Stomach (tissue), 9 donors: ENCODE results near the gene MLYCD. TPM values are rescaled to one million over a fixed set of nuclear protein-coding genes. Genes with fewer than 3 reads are reported as not detected.

Experiments
- DNase-seq, 2 donors: peaks; one replicate each; pipeline versions ENCODE4 v3.0.0 to v3.0.0-alpha.2; 2013 to 2019
- H3K27ac ChIP-seq, 5 donors: fragments of 200-600 bp in 4 of 5; sonication (generic) in 4 of 5; one replicate each; pipeline ENCODE4 v1.5.1; 2013 to 2019; ENCODE audit warnings: mild to moderate bottlenecking in 1 of 5, moderate library complexity in 1 of 5
- H3K27me3 ChIP-seq, 3 donors: fragments of 200-600 bp; sonication (generic); one replicate each; pipeline ENCODE4 v1.5.1; 2017 to 2019; ENCODE audit warnings: mixed run types in 1 of 3
- H3K36me3 ChIP-seq, 4 donors: fragments of 200-600 bp; sonication (generic); 1 replicate in 3 of 4; 2 replicates in 1 of 4; pipeline ENCODE4 v1.5.1; 2016 to 2019
- H3K4me1 ChIP-seq, 4 donors: fragments of 200-600 bp; sonication (generic); one replicate each; pipeline ENCODE4 v1.5.1; 2016 to 2019
- H3K4me3 ChIP-seq, 4 donors: fragments of 200-600 bp; sonication (generic) in 3 of 4; one replicate each; pipeline ENCODE4 v1.5.1; 2016 to 2019; ENCODE audit warnings: mild to moderate bottlenecking in 1 of 4
- H3K9me3 ChIP-seq, 4 donors: fragments of 200-600 bp; sonication (generic); one replicate each; pipeline ENCODE4 v1.5.1; 2016 to 2019
- CTCF ChIP-seq, 7 experiments: fragments of 450-650 bp in 4 of 7; fragments of 200-600 bp in 3 of 7; sonication (generic) in 3 of 7; IDR thresholded peaks; one replicate each; pipeline ENCODE4 v1.5.1; 2016 to 2019; ENCODE audit warnings: antibody characterized with exemption in 7 of 7, control low read depth in 2 of 7, mild to moderate bottlenecking in 1 of 7
- EP300 ChIP-seq: sonication (generic); formaldehyde crosslinking; IDR thresholded peaks from one replicate; pipeline ENCODE4 v1.6.1; 2017; ENCODE audit warnings: antibody characterized with exemption
- POLR2A ChIP-seq, 4 donors: fragments of 450-650 bp; IDR thresholded peaks; one replicate each; pipeline ENCODE4 v1.6.1; 2016; ENCODE audit warnings: antibody characterized with exemption in 4 of 4, control low read depth in 2 of 4, mild to moderate bottlenecking in 1 of 4, moderate library complexity in 1 of 4
- POLR2AphosphoS5 ChIP-seq, 3 donors: sonication (generic); formaldehyde crosslinking; IDR thresholded peaks; one replicate each; pipeline ENCODE4 v1.6.1; 2016; ENCODE audit warnings: antibody characterized with exemption in 3 of 3
- WGBS, 5 donors: extraction: QIAGEN DNeasy Blood & Tissue Kit in 3 of 5; methylation state at CpG; one replicate each; pipeline versions ENCODE4 v1.1.5 to v1.1.7; 2013 to 2018; 5-methylcytosine and 5-hydroxymethylcytosine counted together
- intact Hi-C: fragments of 100-400 bp; cut with DNase I; formaldehyde crosslinking; loops from one replicate; pipeline ENCODE4 v1.15.1; 2023; ENCODE audit warnings: low total_unique reads
- polyA plus RNA-seq, 3 donors: library from polyadenylated mRNA; stranded (reverse); fragments of 200-250 nt; gene quantifications; one replicate each; pipeline ENCODE4 v1.2.3, GENCODE V29; 2013
- total RNA-seq, 5 donors: library from RNA; depleted of rRNA; stranded (reverse); fragments of >200 nt; gene quantifications; one replicate each; pipeline versions ENCODE4 v1.1.0 to v1.2.3, GENCODE V29; 2014 to 2016
- donor health status: healthy with polysubstance abuse.
- donor health status: Bipolar disorder and iron deficiency.
- donor health status: healthy.

The MLYCD gene
- total and polyA plus RNA-seq, 8 donors = 2.9 to 43.8 (median 14.4) TPM

- peak overlapping the region in 1 of 5 donors; percentile 39 for H3K27ac ChIP-seq
- H3K4me1 ChIP-seq = peaks cover 0 to 50% (median 17%) of the 10 kb centered on the region in 4 donors
- no peak for DNase-seq
- peak in 1 of 3 donors; percentile 30 for TF ChIP-seq POLR2AphosphoS5 (IDR thresholded peaks at IDR 0.05)
- no peak for TF ChIP-seq POLR2A (IDR thresholded peaks at IDR 0.05)
- no peak for TF ChIP-seq EP300
- H3K9me3 ChIP-seq = no peaks in the 10 kb centered on the region
- H3K36me3 ChIP-seq = no peaks in the 10 kb centered on the region
- no peaks in the 10 kb centered on the region for H3K27me3 ChIP-seq
- WGBS, 5 donors = 31 to 60% (median 44%) methylated on average over 11 of the region's 11 CpGs
- H3K4me3 ChIP-seq = no peak overlapping the region
- intact Hi-C loops = no loop called here
Measured at GRCh38 chr16:83942815-83943515, 44.0 kb downstream of the MLYCD start.

- intact Hi-C loops = no loop called here
- no peak for DNase-seq
- Histone ChIP-seq H3K27me3 (no peaks in the 10 kb centered on the region), H3K36me3 (no peaks in the 10 kb centered on the region), H3K4me3 (no peak overlapping the region), H3K9me3 (no peaks in the 10 kb centered on the region), H3K4me1 (peaks cover 0 to 50% (median 17%) of the 10 kb centered on the region in 4 donors), H3K27ac (peak overlapping the region in 1 of 5 donors; percentile 39)
- 83 to 90% (median 85%) methylated on average over 5 to 10 of the region's 10 CpGs for WGBS, 5 donors
- TF ChIP-seq POLR2A (IDR thresholded peaks at IDR 0.05) (no peak), POLR2AphosphoS5 (IDR thresholded peaks at IDR 0.05) (no peak), CTCF (IDR thresholded peaks at IDR 0.05) (no peak), EP300 (no peak)
Measured at GRCh38 chr16:83943516-83944050, 44.7 kb downstream of the MLYCD start.

- Histone ChIP-seq H3K27ac (no peak overlapping the region), H3K27me3 (no peaks in the 10 kb centered on the region), H3K9me3 (no peaks in the 10 kb centered on the region), H3K4me3 (no peak overlapping the region), H3K4me1 (peaks cover 0 to 50% (median 17%) of the 10 kb centered on the region in 4 donors), H3K36me3 (no peaks in the 10 kb centered on the region)
- no peak for DNase-seq
- intact Hi-C loops = no loop called here
- TF ChIP-seq POLR2AphosphoS5 (IDR thresholded peaks at IDR 0.05) = no peak
- TF ChIP-seq EP300 = no peak
- TF ChIP-seq CTCF (IDR thresholded peaks at IDR 0.05) = no peak
- TF ChIP-seq POLR2A (IDR thresholded peaks at IDR 0.05) = no peak
- WGBS, 5 donors = 83 to 95% (median 87%) methylated on average over 10 of the region's 10 CpGs
Measured at GRCh38 chr16:83945587-83945986, 46.7 kb downstream of the MLYCD start.

GRCh38 chr16:83946154-83946780 is 47.4 kb downstream of the MLYCD start:
- TF ChIP-seq POLR2A (IDR thresholded peaks at IDR 0.05) = no peak
- TF ChIP-seq EP300 = no peak
- TF ChIP-seq CTCF (IDR thresholded peaks at IDR 0.05) = no peak
- TF ChIP-seq POLR2AphosphoS5 (IDR thresholded peaks at IDR 0.05) = no peak
- H3K27ac ChIP-seq = peak overlapping the region in 1 of 5 donors; percentile 2
- no peaks in the 10 kb centered on the region for H3K9me3 ChIP-seq
- intact Hi-C loops = no loop called here
- no peaks in the 10 kb centered on the region for H3K27me3 ChIP-seq
- DNase-seq = no peak
- WGBS, 5 donors = 85 to 90% (median 88%) methylated on average over 23 to 24 of the region's 24 CpGs
- H3K4me1 ChIP-seq = peaks cover 0 to 50% (median 17%) of the 10 kb centered on the region in 4 donors
- H3K36me3 ChIP-seq = no peaks in the 10 kb centered on the region
- H3K4me3 ChIP-seq = no peak overlapping the region
